22Rv1 (cell line): Measurements from ENCODE around the gene GALM.

ENCODE experiments used
- CTCF ChIP-seq: fragments of 450-650 bp; IDR thresholded peaks from 2 replicates; pipeline ENCODE4 v1.5.1; 2017; ENCODE audit warnings: mild to moderate bottlenecking
- ZFX ChIP-seq: fragments of 450-650 bp; IDR thresholded peaks from 2 replicates; pipeline ENCODE4 v1.6.1; 2017; ENCODE audit warnings: antibody characterized with exemption, borderline replicate concordance

GRCh38 chr2:38634684-38635083 lies 31.2 kb upstream of the GALM start:
- TF ChIP-seq CTCF (no peak), ZFX (no peak)
